Large intestine (tissue), 12 donors: ENCODE measurements around the gene RTRAF. TPM values are rescaled to one million over a fixed set of nuclear protein-coding genes. Genes with fewer than 3 reads are reported as not detected.

ENCODE experiments used
- DNase-seq, 2 donors: peaks; one replicate each; pipeline versions ENCODE4 v3.0.0 to v3.0.0-alpha.2; 2013
- H3K27ac ChIP-seq: one replicate; pipeline ENCODE4 v1.5.1; 2013; ENCODE audit warnings: low read length
- H3K27me3 ChIP-seq: 2 replicates; pipeline ENCODE4 v1.6.1; 2013; ENCODE audit warnings: low read length; ENCODE audit not compliant: control insufficient read depth, insufficient read depth
- H3K36me3 ChIP-seq: 2 replicates; pipeline ENCODE4 v1.6.1; 2013; ENCODE audit warnings: low read length; ENCODE audit not compliant: control insufficient read depth, insufficient read depth
- H3K4me1 ChIP-seq: one replicate; pipeline ENCODE4 v1.6.1; 2013; ENCODE audit warnings: low read length; ENCODE audit not compliant: control insufficient read depth, insufficient read depth
- H3K4me3 ChIP-seq: one replicate; pipeline ENCODE4 v1.5.1; 2013; ENCODE audit warnings: low read length
- H3K9me3 ChIP-seq: one replicate; pipeline ENCODE4 v1.6.1; 2013; ENCODE audit warnings: mild to moderate bottlenecking, low read depth, low read length, moderate library complexity; ENCODE audit not compliant: control insufficient read depth
- WGBS: methylation state at CpG from one replicate; pipeline ENCODE4 v1.1.5; 2013; ENCODE audit warnings: low lambda C conversion rate; ENCODE audit not compliant: insufficient coverage; 5-methylcytosine and 5-hydroxymethylcytosine counted together
- long read RNA-seq, 11 donors: transcript quantifications; one replicate each; lab custom pipeline, GENCODE V29; 2026
- polyA plus RNA-seq: library from polyadenylated mRNA; unstranded; fragments of 120-200 nt; gene quantifications from one replicate; pipeline ENCODE4 v1.2.1, GENCODE V29; 2013

RTRAF gene
- polyA plus RNA-seq = 196 TPM
- long read RNA-seq, donor 1, full-length matches to known transcripts = 54 of 54 reads
- long read RNA-seq, donor 1, partial matches to known transcripts = 0 of 54 reads
- long read RNA-seq, donor 1, other reads (novel, unspliced or antisense) = 0 of 54 reads
- long read RNA-seq, donor 2, full-length matches to known transcripts = 105 of 117 reads
- long read RNA-seq, donor 2, partial matches to known transcripts = 12 of 117 reads
- long read RNA-seq, donor 2, other reads (novel, unspliced or antisense) = 0 of 117 reads
- long read RNA-seq, donor 3 = 0 reads
- long read RNA-seq, donor 4, full-length matches to known transcripts = 11 of 11 reads
- long read RNA-seq, donor 4, partial matches to known transcripts = 0 of 11 reads
- long read RNA-seq, donor 4, other reads (novel, unspliced or antisense) = 0 of 11 reads
- long read RNA-seq, donor 5, full-length matches to known transcripts = 68 of 75 reads
- long read RNA-seq, donor 5, partial matches to known transcripts = 0 of 75 reads
- long read RNA-seq, donor 5, other reads (novel, unspliced or antisense) = 7 of 75 reads
- long read RNA-seq, donor 6, full-length matches to known transcripts = 98 of 112 reads
- long read RNA-seq, donor 6, partial matches to known transcripts = 14 of 112 reads
- long read RNA-seq, donor 6, other reads (novel, unspliced or antisense) = 0 of 112 reads
- long read RNA-seq, donor 7, full-length matches to known transcripts = 35 of 41 reads
- long read RNA-seq, donor 7, partial matches to known transcripts = 6 of 41 reads
- long read RNA-seq, donor 7, other reads (novel, unspliced or antisense) = 0 of 41 reads
- long read RNA-seq, donor 8, full-length matches to known transcripts = 102 of 123 reads
- long read RNA-seq, donor 8, partial matches to known transcripts = 21 of 123 reads
- long read RNA-seq, donor 8, other reads (novel, unspliced or antisense) = 0 of 123 reads
- long read RNA-seq, donor 9, full-length matches to known transcripts = 121 of 126 reads
- long read RNA-seq, donor 9, partial matches to known transcripts = 5 of 126 reads
- long read RNA-seq, donor 9, other reads (novel, unspliced or antisense) = 0 of 126 reads
- long read RNA-seq, donor 10, full-length matches to known transcripts = 107 of 132 reads
- long read RNA-seq, donor 10, partial matches to known transcripts = 25 of 132 reads
- long read RNA-seq, donor 10, other reads (novel, unspliced or antisense) = 0 of 132 reads
- long read RNA-seq, donor 11, full-length matches to known transcripts = 72 of 72 reads
- long read RNA-seq, donor 11, partial matches to known transcripts = 0 of 72 reads
- long read RNA-seq, donor 11, other reads (novel, unspliced or antisense) = 0 of 72 reads

- H3K27me3 ChIP-seq = no peaks in the 10 kb centered on the region
- peak within 1 kb of the TSS; percentile 95 for H3K4me3 ChIP-seq
- H3K36me3 ChIP-seq = peaks cover 20% of the 10 kb centered on the region
- peak within 1 kb of the TSS; percentile 90 for H3K27ac ChIP-seq
- peaks cover 2% of the 10 kb centered on the region for H3K9me3 ChIP-seq
- DNase-seq = peak; percentile 96 to 98
- no CpG with 5 or more reads among the region's 72 CpGs for WGBS
- H3K4me1 ChIP-seq = peaks cover 6% of the 10 kb centered on the region
These were observed at the start of gene RTRAF for GRCh38 chr14:51989293-51990234. TSS of gene RTRAF (plus strand) at chr14:51989546. CDS start at chr14:51989640, 94 bp downstream.

- H3K4me3 ChIP-seq = no peak overlapping the region
- H3K9me3 ChIP-seq = no peaks in the 10 kb centered on the region
- H3K27me3 ChIP-seq = no peaks in the 10 kb centered on the region
- WGBS = no CpG with 5 or more reads among the region's 10 CpGs
- DNase-seq = peak; percentile 18 to 19
- no peaks in the 10 kb centered on the region for H3K36me3 ChIP-seq
- H3K27ac ChIP-seq = no peak overlapping the region
- no peaks in the 10 kb centered on the region for H3K4me1 ChIP-seq
These were observed 49.5 kb upstream of the RTRAF start for GRCh38 chr14:51939755-51940301.

GRCh38 chr14:51942971-51943370 lies 46.4 kb upstream of the RTRAF start:
- Histone ChIP-seq H3K36me3 (no peaks in the 10 kb centered on the region), H3K27ac (no peak overlapping the region), H3K4me3 (no peak overlapping the region), H3K4me1 (no peaks in the 10 kb centered on the region), H3K27me3 (no peaks in the 10 kb centered on the region), H3K9me3 (no peaks in the 10 kb centered on the region)
- DNase-seq = no peak
- no CpG with 5 or more reads among the region's 2 CpGs for WGBS

GRCh38 chr14:51950007-51950406 lies 39.3 kb upstream of the RTRAF start:
- no peak for DNase-seq
- Histone ChIP-seq H3K4me3 (no peak overlapping the region), H3K36me3 (peaks cover 3% of the 10 kb centered on the region), H3K27ac (no peak overlapping the region), H3K4me1 (no peaks in the 10 kb centered on the region), H3K9me3 (no peaks in the 10 kb centered on the region), H3K27me3 (peaks cover 2% of the 10 kb centered on the region)
- 100% methylated on average over 1 of the region's 2 CpGs for WGBS

GRCh38 chr14:51951656-51952055 lies 37.7 kb upstream of the RTRAF start:
- no peak overlapping the region for H3K27ac ChIP-seq
- no peaks in the 10 kb centered on the region for H3K9me3 ChIP-seq
- H3K27me3 ChIP-seq = peaks cover 2% of the 10 kb centered on the region
- DNase-seq = no peak
- H3K4me3 ChIP-seq = no peak overlapping the region
- no peaks in the 10 kb centered on the region for H3K4me1 ChIP-seq
- no CpG with 5 or more reads among the region's 3 CpGs for WGBS
- H3K36me3 ChIP-seq = peaks cover 3% of the 10 kb centered on the region

GRCh38 chr14:51954031-51954430 lies 35.3 kb upstream of the RTRAF start:
- Histone ChIP-seq H3K36me3 (peaks cover 3% of the 10 kb centered on the region), H3K4me1 (no peaks in the 10 kb centered on the region), H3K4me3 (no peak overlapping the region), H3K27ac (no peak overlapping the region), H3K27me3 (peaks cover 2% of the 10 kb centered on the region), H3K9me3 (no peaks in the 10 kb centered on the region)
- WGBS = no CpG with 5 or more reads among the region's 2 CpGs
- DNase-seq = no peak

- DNase-seq = no peak
- WGBS = no CpG with 5 or more reads among the region's 3 CpGs
These were observed 34.7 kb upstream of the RTRAF start for GRCh38 chr14:51954657-51955056.

GRCh38 chr14:51957950-51958349 lies 31.4 kb upstream of the RTRAF start:
- Histone ChIP-seq H3K4me3 (no peak overlapping the region), H3K27ac (no peak overlapping the region), H3K27me3 (no peaks in the 10 kb centered on the region), H3K9me3 (no peaks in the 10 kb centered on the region), H3K36me3 (no peaks in the 10 kb centered on the region), H3K4me1 (no peaks in the 10 kb centered on the region)
- no CpG with 5 or more reads among the region's 2 CpGs for WGBS
- no peak for DNase-seq

More at GRCh38 chr14:51954657-51955056, 34.7 kb upstream of the RTRAF start:
- Histone ChIP-seq H3K4me3 (no peak overlapping the region), H3K27ac (no peak overlapping the region), H3K27me3 (peaks cover 2% of the 10 kb centered on the region), H3K9me3 (no peaks in the 10 kb centered on the region), H3K36me3 (peaks cover 3% of the 10 kb centered on the region), H3K4me1 (no peaks in the 10 kb centered on the region)

GRCh38 chr14:51959928-51960327 lies 29.4 kb upstream of the RTRAF start:
- no peak for DNase-seq
- 100% methylated on average over 1 of the region's 1 CpG for WGBS
- H3K4me1 ChIP-seq = no peaks in the 10 kb centered on the region

More at GRCh38 chr14:51959928-51960327, 29.4 kb upstream of the RTRAF start:
- H3K9me3 ChIP-seq = no peaks in the 10 kb centered on the region
- no peak overlapping the region for H3K4me3 ChIP-seq
- H3K27me3 ChIP-seq = no peaks in the 10 kb centered on the region
- H3K27ac ChIP-seq = no peak overlapping the region
- H3K36me3 ChIP-seq = no peaks in the 10 kb centered on the region
